B cell (primary cell): Measurements from ENCODE around the gene TINAG. TPM values are rescaled to one million over a fixed set of nuclear protein-coding genes. Genes with fewer than 3 reads are reported as not detected.

Experiments
- ATAC-seq: fragments of 200-7000 bp; cut with Tn5 transposase; one replicate; pipeline ENCODE4 v1.10.0; 2021; ENCODE audit warnings: low read depth, mild to moderate bottlenecking, moderate number of reproducible peaks, moderate library complexity
- CTCF ChIA-PET: fragments of 350-600 bp; sonication (Branson Sonifier 250); formaldehyde crosslinking; loops from one replicate; lab custom pipeline; 2021; ENCODE audit warnings: antibody characterized with exemption, inconsistent platforms; lab: Charles Lee
- POLR2A ChIA-PET: fragments of 350-600 bp; sonication (Branson Sonifier 250); formaldehyde crosslinking; loops from one replicate; lab custom pipeline; 2021; ENCODE audit warnings: antibody characterized with exemption; lab: Charles Lee
- DNase-seq: peaks from one replicate; pipeline ENCODE4 v3.0.0; 2013
- H2AFZ ChIP-seq: 2 replicates; pipeline ENCODE4 v1.6.1; 2012; ENCODE audit warnings: mild to moderate bottlenecking, low read depth, low read length; ENCODE audit not compliant: insufficient read depth, poor library complexity, severe bottlenecking
- H3K27ac ChIP-seq, 2 donors: 1 replicate in 1 of 2; 2 replicates in 1 of 2; pipeline ENCODE4 v1.5.1; 2012 to 2013; ENCODE audit warnings: low read length in 2 of 2, mild to moderate bottlenecking in 2 of 2, moderate library complexity in 1 of 2
- H3K27me3 ChIP-seq, 4 experiments: fragments of 200-600 bp in 1 of 4; sonication (generic) in 1 of 4; replicated peaks in 1 of 4; 1 replicate in 2 of 4; 2 replicates in 2 of 4; pipeline versions ENCODE4 v1.6.1 to v1.7.0; 2013 to 2016; ENCODE audit warnings: low read length in 3 of 4, mild to moderate bottlenecking in 2 of 4, mixed read lengths in 1 of 4, moderate library complexity in 1 of 4; ENCODE audit not compliant: insufficient read depth in 4 of 4, control insufficient read depth in 3 of 4; ENCODE audit errors: control extremely low read depth in 1 of 4
- H3K36me3 ChIP-seq, 2 experiments: replicated peaks in 1 of 2; 1 replicate in 1 of 2; 2 replicates in 1 of 2; pipeline versions ENCODE4 v1.6.1 to v1.7.1; 2013; ENCODE audit warnings: low read length in 1 of 2; ENCODE audit not compliant: insufficient read depth in 2 of 2, control insufficient read depth in 1 of 2; ENCODE audit errors: control extremely low read depth in 1 of 2, extremely low read depth in 1 of 2
- H3K4me1 ChIP-seq, 2 donors: fragments of 200-600 bp in 1 of 2; sonication (generic) in 1 of 2; 1 replicate in 1 of 2; 2 replicates in 1 of 2; pipeline versions ENCODE4 v1.5.1 to v1.6.1; 2013 to 2017; ENCODE audit warnings: low read length in 2 of 2; ENCODE audit not compliant: control insufficient read depth in 2 of 2, insufficient read depth in 2 of 2
- H3K4me2 ChIP-seq: replicated peaks from 2 replicates; pipeline ENCODE3; 2012; ENCODE audit warnings: mild to moderate bottlenecking, low read depth, low read length; ENCODE audit not compliant: poor library complexity, severe bottlenecking
- H3K4me3 ChIP-seq, 5 experiments: fragments of 200-600 bp in 1 of 5; sonication (generic) in 1 of 5; 1 replicate in 3 of 5; 2 replicates in 2 of 5; pipeline versions ENCODE4 v1.5.1 to v1.7.0; 2011 to 2016; ENCODE audit warnings: low read length in 4 of 5, mild to moderate bottlenecking in 4 of 5, low read depth in 2 of 5, control low read depth in 1 of 5, moderate library complexity in 1 of 5; ENCODE audit not compliant: insufficient read depth in 1 of 5; ENCODE audit errors: control extremely low read depth in 1 of 5, extremely low read depth in 1 of 5
- H3K79me2 ChIP-seq: fragments of 200-600 bp; sonication (generic); one replicate; pipeline ENCODE4 v1.6.0; 2016; ENCODE audit warnings: low read length; ENCODE audit not compliant: control insufficient read depth, insufficient read depth
- H3K9ac ChIP-seq: fragments of 200-600 bp; sonication (generic); 2 replicates; pipeline ENCODE4 v1.6.1; 2017; ENCODE audit warnings: mild to moderate bottlenecking, low read length, moderate library complexity
- H3K9me3 ChIP-seq, 3 donors: one replicate each; pipeline versions ENCODE4 v1.6.1 to v1.7.1; 2013; ENCODE audit warnings: low read length in 2 of 3; ENCODE audit not compliant: control insufficient read depth in 2 of 3, insufficient read depth in 1 of 3; ENCODE audit errors: control extremely low read depth in 1 of 3
- H4K20me1 ChIP-seq: 2 replicates; pipeline ENCODE4 v1.6.0; 2012; ENCODE audit warnings: mild to moderate bottlenecking, low read length; ENCODE audit not compliant: insufficient read depth, control insufficient read depth, poor library complexity, severe bottlenecking
- H3K27ac Mint-ChIP-seq: one replicate; pipeline ENCODE4 v1.8.0; 2021; ENCODE audit warnings: mixed read lengths
- H3K27me3 Mint-ChIP-seq: one replicate; pipeline ENCODE4 v1.8.0; 2021; ENCODE audit warnings: mixed read lengths
- H3K4me1 Mint-ChIP-seq: one replicate; pipeline ENCODE4 v1.8.0; 2021; ENCODE audit warnings: mixed read lengths
- H3K4me3 Mint-ChIP-seq: one replicate; pipeline ENCODE4 v1.8.0; 2021; ENCODE audit warnings: mixed read lengths
- H3K9me3 Mint-ChIP-seq: one replicate; pipeline ENCODE4 v1.8.0; 2022; ENCODE audit warnings: mixed read lengths; ENCODE audit not compliant: insufficient read depth
- CTCF ChIP-seq: fragments of 200-600 bp; IDR thresholded peaks from one replicate; pipeline ENCODE4 v1.8.0; 2022; ENCODE audit warnings: antibody characterized with exemption, mild to moderate bottlenecking
- EZH2 ChIP-seq: IDR thresholded peaks from 2 replicates; pipeline ENCODE4 v1.6.1; 2012; ENCODE audit warnings: borderline replicate concordance, low read depth, mild to moderate bottlenecking, moderate library complexity, low read length; ENCODE audit not compliant: insufficient read depth, poor library complexity, severe bottlenecking
- WGBS: methylation state at CpG from one replicate; pipeline ENCODE4 v1.1.5; 2013; ENCODE audit warnings: missing lambda C conversion rate; ENCODE audit not compliant: insufficient coverage; 5-methylcytosine and 5-hydroxymethylcytosine counted together
- intact Hi-C: fragments of 100-400 bp; cut with micrococcal nuclease; formaldehyde crosslinking; loops from one replicate; pipeline ENCODE4 v1.10.0; 2022
- polyA plus RNA-seq: library from polyadenylated mRNA; depleted of rRNA; stranded (reverse); fragments of >200 nt; gene quantifications from 2 replicates; pipeline ENCODE4 v1.2.3, GENCODE V29; 2012
- total RNA-seq, 2 donors: library from RNA; stranded (reverse); fragments of 120-200 nt in 1 of 2; gene quantifications; 1 replicate in 1 of 2; 2 replicates in 1 of 2; pipeline versions ENCODE4 v1.2.3 to v1.2.4, GENCODE V29; 2013 to 2022

Gene TINAG
- total and polyA plus RNA-seq, 2 donors (not counting 1 experiment from before 2014, with no cell fraction given), result not detected

- TF ChIP-seq EZH2 (no peak), CTCF (peak; percentile 45)
- H3K4me1 Mint-ChIP-seq, result no peaks in the 10 kb centered on the region
- ATAC-seq (no peak), DNase-seq (no peak)
- no peak overlapping the region for H3K27ac Mint-ChIP-seq
- WGBS, result 88% methylated on average over 1 of the region's 1 CpG
- Histone ChIP-seq H3K79me2 (no peaks in the 10 kb centered on the region), H4K20me1 (no peaks in the 10 kb centered on the region), H3K27me3 (no peaks in the 10 kb centered on the region), H3K27ac (no peak overlapping the region), H3K9me3 (no peaks in the 10 kb centered on the region), H3K36me3 (no peaks in the 10 kb centered on the region), H3K4me1 (no peaks in the 10 kb centered on the region), H3K9ac (no peak overlapping the region), H3K4me3 (no peak overlapping the region), H2AFZ (no peak overlapping the region), H3K4me2 (no peak overlapping the region)
- no peaks in the 10 kb centered on the region for H3K9me3 Mint-ChIP-seq
- intact Hi-C loops, result no loop called here
- ChIA-PET POLR2A (no interaction called here), CTCF (no interaction called here)
- no peaks in the 10 kb centered on the region for H3K27me3 Mint-ChIP-seq
- H3K4me3 Mint-ChIP-seq, result no peak overlapping the region
Measured at GRCh38 chr6:54310377-54311152, 2.3 kb downstream of the TINAG start.

DNA sequence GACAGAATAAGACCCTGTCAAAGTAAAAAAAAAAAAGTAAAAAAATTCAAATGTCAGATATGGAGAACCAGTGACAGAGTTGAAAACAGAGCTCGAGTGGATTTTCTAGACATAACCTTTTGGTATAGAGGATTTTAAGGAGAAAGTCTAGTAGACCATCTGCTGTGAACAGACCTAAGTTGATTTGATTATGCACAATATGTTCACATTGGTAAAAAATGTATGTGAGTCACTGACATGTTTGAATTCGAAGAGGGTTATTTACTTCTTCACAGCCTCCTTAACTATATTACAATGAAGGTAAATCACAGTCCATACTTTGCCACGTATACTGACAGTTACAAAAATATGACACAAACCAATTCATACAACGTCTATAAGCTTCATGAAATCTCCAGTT is 7.4 kb downstream of the TINAG start:
- no peaks in the 10 kb centered on the region for H3K27me3 Mint-ChIP-seq
- H3K9me3 Mint-ChIP-seq, result no peaks in the 10 kb centered on the region
- TF ChIP-seq CTCF (no peak), EZH2 (no peak)
- H3K36me3 ChIP-seq, result no peaks in the 10 kb centered on the region
- no peak overlapping the region for H3K4me3 Mint-ChIP-seq
- intact Hi-C loops, result no loop called here
- no peaks in the 10 kb centered on the region for H3K9me3 ChIP-seq
- H2AFZ ChIP-seq, result no peak overlapping the region
- CTCF ChIA-PET, result no interaction called here
- 85% methylated on average over 3 of the region's 4 CpGs for WGBS
- H3K4me1 ChIP-seq, result no peaks in the 10 kb centered on the region
- H3K27ac ChIP-seq, result no peak overlapping the region
- no peaks in the 10 kb centered on the region for H4K20me1 ChIP-seq
- ATAC-seq (no peak), DNase-seq (no peak)
- no peak overlapping the region for H3K9ac ChIP-seq
- H3K79me2 ChIP-seq, result no peaks in the 10 kb centered on the region
- H3K4me1 Mint-ChIP-seq, result no peaks in the 10 kb centered on the region
- POLR2A ChIA-PET, result no interaction called here
- no peak overlapping the region for H3K4me2 ChIP-seq
- H3K27me3 ChIP-seq, result no peaks in the 10 kb centered on the region
- no peak overlapping the region for H3K4me3 ChIP-seq
- no peak overlapping the region for H3K27ac Mint-ChIP-seq
